Measurements from ENCODE around the gene RNASEH2A. TPM values are rescaled to one million over a fixed set of nuclear protein-coding genes. Genes with fewer than 3 reads are reported as not detected.

Gene RNASEH2A
- total and polyA plus RNA-seq, 2 of the 13 experiments (the other 11 are each of a cell fraction or from before 2014, with no cell fraction given), result 25.1 to 35.8 TPM

DNA sequence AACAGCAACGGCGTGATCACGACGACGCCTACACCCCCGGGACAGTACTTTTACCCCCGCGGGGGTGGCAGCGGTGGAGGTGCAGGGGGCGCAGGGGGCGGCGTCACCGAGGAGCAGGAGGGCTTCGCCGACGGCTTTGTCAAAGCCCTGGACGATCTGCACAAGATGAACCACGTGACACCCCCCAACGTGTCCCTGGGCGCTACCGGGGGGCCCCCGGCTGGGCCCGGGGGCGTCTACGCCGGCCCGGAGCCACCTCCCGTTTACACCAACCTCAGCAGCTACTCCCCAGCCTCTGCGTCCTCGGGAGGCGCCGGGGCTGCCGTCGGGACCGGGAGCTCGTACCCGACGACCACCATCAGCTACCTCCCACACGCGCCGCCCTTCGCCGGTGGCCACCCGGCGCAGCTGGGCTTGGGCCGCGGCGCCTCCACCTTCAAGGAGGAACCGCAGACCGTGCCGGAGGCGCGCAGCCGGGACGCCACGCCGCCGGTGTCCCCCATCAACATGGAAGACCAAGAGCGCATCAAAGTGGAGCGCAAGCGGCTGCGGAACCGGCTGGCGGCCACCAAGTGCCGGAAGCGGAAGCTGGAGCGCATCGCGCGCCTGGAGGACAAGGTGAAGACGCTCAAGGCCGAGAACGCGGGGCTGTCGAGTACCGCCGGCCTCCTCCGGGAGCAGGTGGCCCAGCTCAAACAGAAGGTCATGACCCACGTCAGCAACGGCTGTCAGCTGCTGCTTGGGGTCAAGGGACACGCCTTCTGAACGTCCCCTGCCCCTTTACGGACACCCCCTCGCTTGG is 14.1 kb upstream of the RNASEH2A start (continued):
- TF ChIP-seq, protein P1, sequence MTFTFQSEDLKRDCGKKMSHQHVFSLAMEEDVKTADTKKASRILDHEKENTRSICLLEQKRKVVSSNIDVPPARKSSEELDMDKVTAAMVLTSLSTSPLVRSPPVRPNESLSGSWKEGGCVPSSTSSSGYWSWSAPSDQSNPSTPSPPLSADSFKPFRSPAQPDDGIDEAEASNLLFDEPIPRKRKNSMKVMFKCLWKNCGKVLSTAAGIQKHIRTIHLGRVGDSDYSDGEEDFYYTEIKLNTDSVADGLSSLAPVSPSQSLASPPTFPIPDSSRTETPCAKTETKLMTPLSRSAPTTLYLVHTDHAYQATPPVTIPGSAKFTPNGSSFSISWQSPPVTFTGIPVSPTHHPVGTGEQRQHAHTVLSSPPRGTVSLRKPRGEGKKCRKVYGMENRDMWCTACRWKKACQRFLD (CRISPR knock-in tag; IDR thresholded peaks at IDR 0.05; ENCODE audit: borderline replicate concordance), result no peak
- TF ChIP-seq DPF2 (CRISPR knock-in tag; IDR thresholded peaks at IDR 0.05; ENCODE audit: borderline replicate concordance, low read depth) (0 out of 2 replicates have a peak, but pooled peaks have one; percentile 6), ZNF777 (CRISPR knock-in tag; IDR thresholded peaks at IDR 0.05) (peak; percentile 99), FOXM1 (CRISPR knock-in tag; IDR thresholded peaks at IDR 0.05) (no peak), HHEX (CRISPR knock-in tag; IDR thresholded peaks at IDR 0.05) (no peak), SIN3B (IDR thresholded peaks at IDR 0.05; ENCODE audit: low read length) (no peak), ZFP36L2 (CRISPR knock-in tag; IDR thresholded peaks at IDR 0.05) (no peak), ZNF232 (CRISPR knock-in tag; IDR thresholded peaks at IDR 0.05; ENCODE audit: borderline replicate concordance) (0 out of 2 replicates have a peak, but pooled peaks have one; percentile 50), ATF7 (IDR thresholded peaks at IDR 0.05) (no peak), ATF7 (CRISPR knock-in tag; IDR thresholded peaks at IDR 0.05) (no peak)
- TF ChIP-seq, protein P2, sequence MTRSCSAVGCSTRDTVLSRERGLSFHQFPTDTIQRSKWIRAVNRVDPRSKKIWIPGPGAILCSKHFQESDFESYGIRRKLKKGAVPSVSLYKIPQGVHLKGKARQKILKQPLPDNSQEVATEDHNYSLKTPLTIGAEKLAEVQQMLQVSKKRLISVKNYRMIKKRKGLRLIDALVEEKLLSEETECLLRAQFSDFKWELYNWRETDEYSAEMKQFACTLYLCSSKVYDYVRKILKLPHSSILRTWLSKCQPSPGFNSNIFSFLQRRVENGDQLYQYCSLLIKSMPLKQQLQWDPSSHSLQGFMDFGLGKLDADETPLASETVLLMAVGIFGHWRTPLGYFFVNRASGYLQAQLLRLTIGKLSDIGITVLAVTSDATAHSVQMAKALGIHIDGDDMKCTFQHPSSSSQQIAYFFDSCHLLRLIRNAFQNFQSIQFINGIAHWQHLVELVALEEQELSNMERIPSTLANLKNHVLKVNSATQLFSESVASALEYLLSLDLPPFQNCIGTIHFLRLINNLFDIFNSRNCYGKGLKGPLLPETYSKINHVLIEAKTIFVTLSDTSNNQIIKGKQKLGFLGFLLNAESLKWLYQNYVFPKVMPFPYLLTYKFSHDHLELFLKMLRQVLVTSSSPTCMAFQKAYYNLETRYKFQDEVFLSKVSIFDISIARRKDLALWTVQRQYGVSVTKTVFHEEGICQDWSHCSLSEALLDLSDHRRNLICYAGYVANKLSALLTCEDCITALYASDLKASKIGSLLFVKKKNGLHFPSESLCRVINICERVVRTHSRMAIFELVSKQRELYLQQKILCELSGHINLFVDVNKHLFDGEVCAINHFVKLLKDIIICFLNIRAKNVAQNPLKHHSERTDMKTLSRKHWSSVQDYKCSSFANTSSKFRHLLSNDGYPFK (CRISPR knock-in tag; IDR thresholded peaks at IDR 0.05; ENCODE audit: borderline replicate concordance), result no peak
- TF ChIP-seq, protein P3, sequence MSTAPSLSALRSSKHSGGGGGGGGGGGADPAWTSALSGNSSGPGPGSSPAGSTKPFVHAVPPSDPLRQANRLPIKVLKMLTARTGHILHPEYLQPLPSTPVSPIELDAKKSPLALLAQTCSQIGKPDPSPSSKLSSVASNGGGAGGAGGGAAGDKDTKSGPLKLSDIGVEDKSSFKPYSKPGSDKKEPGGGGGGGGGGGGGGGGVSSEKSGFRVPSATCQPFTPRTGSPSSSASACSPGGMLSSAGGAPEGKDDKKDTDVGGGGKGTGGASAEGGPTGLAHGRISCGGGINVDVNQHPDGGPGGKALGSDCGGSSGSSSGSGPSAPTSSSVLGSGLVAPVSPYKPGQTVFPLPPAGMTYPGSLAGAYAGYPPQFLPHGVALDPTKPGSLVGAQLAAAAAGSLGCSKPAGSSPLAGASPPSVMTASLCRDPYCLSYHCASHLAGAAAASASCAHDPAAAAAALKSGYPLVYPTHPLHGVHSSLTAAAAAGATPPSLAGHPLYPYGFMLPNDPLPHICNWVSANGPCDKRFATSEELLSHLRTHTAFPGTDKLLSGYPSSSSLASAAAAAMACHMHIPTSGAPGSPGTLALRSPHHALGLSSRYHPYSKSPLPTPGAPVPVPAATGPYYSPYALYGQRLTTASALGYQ (CRISPR knock-in tag; IDR thresholded peaks at IDR 0.05), result peak; percentile 53; the same call in 1 of the 2 replicates
- TF ChIP-seq, protein P4, sequence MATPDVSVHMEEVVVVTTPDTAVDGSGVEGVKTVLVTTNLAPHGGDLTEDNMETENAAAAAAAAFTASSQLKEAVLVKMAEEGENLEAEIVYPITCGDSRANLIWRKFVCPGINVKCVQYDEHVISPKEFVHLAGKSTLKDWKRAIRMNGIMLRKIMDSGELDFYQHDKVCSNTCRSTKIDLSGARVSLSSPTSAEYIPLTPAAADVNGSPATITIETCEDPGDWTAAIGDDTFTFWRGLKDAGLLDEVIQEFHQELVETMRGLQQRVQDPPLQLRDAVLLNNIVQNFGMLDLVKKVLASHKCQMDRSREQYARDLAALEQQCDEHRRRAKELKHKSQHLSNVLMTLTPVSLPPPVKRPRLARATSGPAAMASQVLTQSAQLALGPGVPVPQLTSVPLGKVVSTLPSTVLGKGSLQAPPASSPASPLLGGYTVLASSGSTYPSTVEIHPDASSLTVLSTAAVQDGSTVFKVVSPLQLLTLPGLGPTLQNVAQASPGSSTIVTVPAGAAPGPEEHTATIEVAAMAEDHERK (CRISPR knock-in tag; IDR thresholded peaks at IDR 0.05; ENCODE audit: low read depth), result no peak
- TF ChIP-seq, protein P5, sequence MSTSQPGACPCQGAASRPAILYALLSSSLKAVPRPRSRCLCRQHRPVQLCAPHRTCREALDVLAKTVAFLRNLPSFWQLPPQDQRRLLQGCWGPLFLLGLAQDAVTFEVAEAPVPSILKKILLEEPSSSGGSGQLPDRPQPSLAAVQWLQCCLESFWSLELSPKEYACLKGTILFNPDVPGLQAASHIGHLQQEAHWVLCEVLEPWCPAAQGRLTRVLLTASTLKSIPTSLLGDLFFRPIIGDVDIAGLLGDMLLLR (CRISPR knock-in tag; IDR thresholded peaks at IDR 0.05), result peak; percentile 90
- TF ChIP-seq, protein P6, sequence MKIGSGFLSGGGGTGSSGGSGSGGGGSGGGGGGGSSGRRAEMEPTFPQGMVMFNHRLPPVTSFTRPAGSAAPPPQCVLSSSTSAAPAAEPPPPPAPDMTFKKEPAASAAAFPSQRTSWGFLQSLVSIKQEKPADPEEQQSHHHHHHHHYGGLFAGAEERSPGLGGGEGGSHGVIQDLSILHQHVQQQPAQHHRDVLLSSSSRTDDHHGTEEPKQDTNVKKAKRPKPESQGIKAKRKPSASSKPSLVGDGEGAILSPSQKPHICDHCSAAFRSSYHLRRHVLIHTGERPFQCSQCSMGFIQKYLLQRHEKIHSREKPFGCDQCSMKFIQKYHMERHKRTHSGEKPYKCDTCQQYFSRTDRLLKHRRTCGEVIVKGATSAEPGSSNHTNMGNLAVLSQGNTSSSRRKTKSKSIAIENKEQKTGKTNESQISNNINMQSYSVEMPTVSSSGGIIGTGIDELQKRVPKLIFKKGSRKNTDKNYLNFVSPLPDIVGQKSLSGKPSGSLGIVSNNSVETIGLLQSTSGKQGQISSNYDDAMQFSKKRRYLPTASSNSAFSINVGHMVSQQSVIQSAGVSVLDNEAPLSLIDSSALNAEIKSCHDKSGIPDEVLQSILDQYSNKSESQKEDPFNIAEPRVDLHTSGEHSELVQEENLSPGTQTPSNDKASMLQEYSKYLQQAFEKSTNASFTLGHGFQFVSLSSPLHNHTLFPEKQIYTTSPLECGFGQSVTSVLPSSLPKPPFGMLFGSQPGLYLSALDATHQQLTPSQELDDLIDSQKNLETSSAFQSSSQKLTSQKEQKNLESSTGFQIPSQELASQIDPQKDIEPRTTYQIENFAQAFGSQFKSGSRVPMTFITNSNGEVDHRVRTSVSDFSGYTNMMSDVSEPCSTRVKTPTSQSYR (CRISPR knock-in tag; IDR thresholded peaks at IDR 0.05; ENCODE audit: borderline replicate concordance), result peak; percentile 53; the same call in 1 of the 2 replicates
- TF ChIP-seq, protein P7, sequence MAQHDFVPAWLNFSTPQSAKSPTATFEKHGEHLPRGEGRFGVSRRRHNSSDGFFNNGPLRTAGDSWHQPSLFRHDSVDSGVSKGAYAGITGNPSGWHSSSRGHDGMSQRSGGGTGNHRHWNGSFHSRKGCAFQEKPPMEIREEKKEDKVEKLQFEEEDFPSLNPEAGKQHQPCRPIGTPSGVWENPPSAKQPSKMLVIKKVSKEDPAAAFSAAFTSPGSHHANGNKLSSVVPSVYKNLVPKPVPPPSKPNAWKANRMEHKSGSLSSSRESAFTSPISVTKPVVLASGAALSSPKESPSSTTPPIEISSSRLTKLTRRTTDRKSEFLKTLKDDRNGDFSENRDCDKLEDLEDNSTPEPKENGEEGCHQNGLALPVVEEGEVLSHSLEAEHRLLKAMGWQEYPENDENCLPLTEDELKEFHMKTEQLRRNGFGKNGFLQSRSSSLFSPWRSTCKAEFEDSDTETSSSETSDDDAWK (CRISPR knock-in tag; IDR thresholded peaks at IDR 0.05), result no peak
